GM21381 (cell line): ENCODE results near the gene PPM1K.
"Not testable (repeated sequence)": the region's sequence is repeated elsewhere in the genome, so short reads cannot be mapped to it uniquely, and the experiment has no call there.

ENCODE experiments used
- ATAC-seq: cut with Tn5 transposase; IDR thresholded peaks from one replicate; pipeline ENCODE4 v1.9.1; 2021; ENCODE audit warnings: mild to moderate bottlenecking, moderate library complexity; ENCODE audit not compliant: unreplicated experiment

Gene PPM1K

DNA sequence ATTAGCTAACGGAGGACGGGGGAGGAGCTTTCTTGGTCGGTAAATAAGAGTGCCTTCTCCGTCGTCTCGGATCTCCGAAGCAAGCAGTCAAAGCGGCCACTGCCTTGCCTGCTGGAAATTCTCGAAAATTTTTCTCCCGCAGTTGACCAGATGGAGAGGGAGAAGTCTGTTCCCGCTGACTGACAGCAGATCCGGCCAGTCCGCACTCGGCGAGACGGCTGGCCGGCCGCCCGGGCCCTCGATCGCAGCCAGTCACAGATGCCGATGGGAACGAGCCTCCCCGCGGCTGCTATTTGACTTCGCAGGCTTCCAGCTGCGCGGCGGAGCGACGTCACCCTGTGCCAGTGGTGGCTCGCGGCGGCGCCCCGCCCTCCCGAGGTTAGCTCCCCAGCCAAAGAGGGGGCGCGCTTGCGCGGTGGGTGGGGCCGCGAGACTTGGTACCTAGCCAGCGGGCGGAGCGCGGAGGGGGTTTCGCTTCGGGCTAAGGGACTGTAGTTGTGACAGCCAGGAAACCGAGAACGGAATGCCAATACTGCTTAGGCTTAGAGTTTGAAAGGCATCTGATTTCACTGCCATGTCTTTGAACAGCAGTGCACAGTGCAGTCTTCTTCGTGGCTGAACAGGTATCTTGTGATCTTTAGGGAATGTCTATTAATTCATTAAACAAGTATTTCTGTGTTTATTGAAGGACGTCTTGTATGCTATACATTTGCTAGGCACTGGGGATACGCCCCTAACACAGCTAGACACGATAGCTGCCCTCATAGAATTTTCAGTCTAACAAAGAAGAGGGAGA lies at the start of gene PPM1K:
PPM1K (minus strand) TSS at position 123 of the 796 bp plus-strand sequence. CDS start 5,978 bp downstream, outside the sequence.
- peak; percentile 79 for ATAC-seq

DNA sequence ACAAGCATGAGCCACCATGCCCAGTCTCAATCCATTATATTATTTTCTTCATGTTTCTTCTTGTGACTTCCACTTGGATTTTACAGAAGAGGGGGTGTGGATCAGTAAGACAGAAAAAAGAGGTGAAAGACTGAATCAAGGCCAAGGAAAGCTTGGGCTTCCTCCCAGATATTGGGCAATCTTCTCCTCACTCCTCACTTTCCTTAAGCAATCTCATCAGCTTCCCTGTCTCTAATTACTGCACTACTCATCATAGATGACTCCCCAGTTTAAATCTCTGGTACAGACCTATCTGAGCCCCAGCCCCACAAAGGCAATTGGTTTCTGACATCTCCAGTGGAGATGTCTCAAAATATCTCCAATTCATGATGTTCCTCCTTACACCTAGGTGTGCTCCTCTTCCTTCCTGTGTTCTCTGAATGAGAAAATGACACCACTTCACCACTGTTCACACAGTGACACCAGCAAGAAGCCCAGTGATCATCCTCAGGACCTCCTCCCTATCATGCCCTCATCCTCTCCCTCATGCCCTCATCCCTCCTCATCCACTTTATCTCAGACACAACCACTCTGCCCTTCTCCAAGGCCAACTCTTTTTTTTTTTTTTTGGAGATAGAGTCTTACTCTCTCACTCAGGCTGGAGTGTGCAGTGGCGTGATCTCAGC lies 49.5 kb upstream of the PPM1K start:
- ATAC-seq: no peak

DNA sequence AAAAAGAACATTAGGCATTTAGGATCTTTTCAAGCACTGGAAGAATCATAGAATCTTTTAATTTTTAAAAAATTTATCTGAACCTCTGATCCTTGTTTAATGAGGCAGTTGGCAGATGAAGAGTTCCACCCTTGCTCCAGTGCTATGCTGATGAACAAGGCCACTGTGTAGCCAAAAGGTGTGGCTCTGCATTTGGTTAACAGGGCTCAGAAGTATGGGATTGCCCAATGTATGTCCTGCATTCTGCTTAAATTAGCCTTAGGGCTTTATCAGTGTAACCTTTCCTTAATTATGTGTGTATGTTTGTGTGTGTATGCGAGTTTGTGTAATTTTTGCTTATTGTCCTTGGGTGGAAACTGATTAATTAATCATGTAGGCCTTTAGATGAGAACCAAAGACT lies 43.3 kb upstream of the PPM1K start:
- no peak for ATAC-seq

DNA sequence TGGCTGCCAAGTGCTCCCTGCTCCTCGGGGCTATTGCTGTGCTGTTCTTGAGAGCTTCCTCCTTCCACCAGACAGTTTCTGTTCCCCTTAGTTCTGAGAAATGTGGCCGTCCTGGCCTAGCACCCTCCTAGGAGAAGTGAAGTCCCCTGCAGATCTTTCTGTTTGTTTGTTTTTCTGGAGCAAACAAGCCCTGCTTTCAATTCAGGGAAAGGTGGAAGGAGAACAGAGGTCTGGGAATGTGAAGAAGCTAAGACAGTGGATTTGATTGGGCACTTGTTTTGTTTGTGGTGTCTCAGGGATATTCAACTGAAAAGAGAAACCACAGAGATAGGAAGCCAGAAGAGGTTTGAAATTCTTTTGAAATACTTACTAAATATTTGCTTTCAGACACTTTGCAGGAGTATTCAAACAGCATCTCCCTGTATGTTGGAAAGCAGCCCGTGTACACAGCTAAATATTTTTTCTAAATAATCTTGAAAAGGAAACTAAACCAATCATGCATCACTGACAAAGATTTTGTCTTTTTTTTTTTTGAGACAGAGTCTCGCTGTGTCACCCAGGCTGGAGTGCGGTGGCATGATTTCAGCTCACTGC lies 36.5 kb upstream of the PPM1K start:
- peak; percentile 100 for ATAC-seq

DNA sequence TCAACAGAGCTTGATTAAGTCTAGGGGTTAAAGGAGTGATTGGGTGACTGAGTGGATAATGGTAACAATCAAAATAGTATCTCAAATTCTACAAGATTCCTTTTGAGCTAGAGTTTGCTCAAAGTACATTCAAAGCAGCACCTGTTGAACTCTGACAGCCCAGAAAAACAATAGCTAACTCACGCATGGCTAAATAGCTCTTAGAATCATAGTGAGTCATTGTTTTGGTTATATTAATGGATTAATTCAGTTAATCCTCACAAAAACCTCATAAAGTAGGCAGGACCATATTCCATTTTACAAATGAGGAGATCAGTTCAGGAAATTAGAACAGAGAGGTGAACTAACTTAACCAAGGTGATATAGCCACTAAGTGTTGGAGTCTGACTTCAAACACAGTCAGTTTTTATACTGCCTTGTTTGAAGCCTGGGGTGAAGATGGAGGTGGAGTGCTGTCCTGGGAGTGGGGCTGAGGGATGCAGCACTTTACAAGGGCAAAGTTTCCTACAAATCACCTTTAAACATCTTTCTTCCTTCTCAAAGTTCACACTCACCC lies 35.9 kb upstream of the PPM1K start:
- ATAC-seq: peak; percentile 41

DNA sequence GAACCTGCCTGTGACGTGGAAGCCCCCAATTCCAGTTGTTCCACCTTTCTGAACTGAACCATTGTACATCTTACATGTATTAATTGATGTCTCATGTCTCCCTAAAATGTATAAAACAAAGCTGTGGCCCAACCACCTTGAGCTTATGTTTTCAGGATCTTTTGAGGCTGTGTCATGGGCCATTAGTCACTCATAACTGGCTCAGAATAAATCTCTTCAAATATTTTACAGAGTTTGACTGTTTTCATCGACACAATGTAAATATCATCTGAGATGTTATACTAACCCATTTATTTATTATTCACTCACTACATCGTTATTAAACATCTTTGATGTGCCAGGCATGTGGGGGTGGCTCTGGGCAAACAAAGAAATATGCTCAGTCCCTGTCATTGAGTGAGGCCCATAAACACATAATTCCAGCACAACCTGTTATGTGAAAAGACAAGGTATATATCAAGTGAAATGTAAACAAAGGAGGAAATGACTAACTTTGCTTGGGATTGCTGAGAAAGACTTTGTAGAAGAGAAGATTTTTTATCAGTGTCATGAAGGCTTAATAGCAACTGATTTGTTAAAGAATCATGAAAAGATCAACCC lies 34.5 kb upstream of the PPM1K start:
- no peak for ATAC-seq

DNA sequence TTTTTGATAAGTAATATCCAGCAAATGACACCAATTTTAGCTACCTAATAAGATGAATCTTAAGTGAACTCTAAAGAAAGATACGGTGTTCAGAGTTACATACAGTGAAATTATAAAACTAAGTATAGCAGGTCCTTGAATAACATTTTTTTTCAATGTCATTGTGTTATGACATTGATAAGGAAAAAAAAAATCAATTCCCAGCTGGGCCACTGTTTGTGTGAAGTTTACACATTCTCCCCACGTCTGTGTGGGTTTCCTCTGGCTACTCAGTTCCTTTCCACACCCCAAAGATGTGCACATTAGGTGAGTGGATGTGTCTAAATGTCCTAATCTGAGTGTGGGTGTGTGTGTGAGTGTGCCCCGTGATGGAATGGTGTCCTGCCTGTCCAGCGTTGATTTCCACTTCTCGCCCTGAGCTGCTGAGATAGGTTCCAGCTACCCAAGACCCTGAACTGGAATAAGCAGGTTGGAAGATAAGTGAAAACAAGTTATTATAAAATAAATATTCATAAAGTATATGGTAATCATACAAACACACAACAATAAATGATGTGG lies 31.2 kb upstream of the PPM1K start:
- no peak for ATAC-seq

DNA sequence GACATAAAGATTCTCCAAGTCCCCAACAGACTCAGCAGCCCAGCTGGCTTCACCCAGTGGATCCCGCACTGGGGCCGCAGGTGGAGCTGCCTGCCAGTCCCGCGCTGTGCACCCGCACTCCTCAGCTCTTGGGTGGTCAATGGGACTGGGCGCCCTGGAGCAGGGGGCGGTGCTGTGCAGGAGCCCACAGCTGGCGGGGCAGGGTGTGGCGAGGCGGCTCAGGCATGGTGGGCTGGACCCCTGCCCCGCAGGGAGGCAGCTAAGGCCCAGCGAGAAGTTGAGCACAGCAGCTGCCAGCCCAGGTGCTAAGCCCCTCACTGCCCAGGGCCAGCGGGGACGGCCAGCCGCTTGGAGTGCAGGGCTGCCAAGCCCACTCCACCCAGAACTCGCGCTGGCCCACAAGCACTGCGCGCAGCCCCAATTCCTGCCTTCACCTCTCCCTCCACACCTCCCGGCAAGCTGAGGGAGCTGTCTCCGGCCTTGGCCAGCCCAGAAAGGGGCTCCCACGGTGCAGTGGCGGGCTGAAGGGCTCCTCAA lies 28.8 kb upstream of the PPM1K start:
- not testable (repeated sequence) for ATAC-seq

DNA sequence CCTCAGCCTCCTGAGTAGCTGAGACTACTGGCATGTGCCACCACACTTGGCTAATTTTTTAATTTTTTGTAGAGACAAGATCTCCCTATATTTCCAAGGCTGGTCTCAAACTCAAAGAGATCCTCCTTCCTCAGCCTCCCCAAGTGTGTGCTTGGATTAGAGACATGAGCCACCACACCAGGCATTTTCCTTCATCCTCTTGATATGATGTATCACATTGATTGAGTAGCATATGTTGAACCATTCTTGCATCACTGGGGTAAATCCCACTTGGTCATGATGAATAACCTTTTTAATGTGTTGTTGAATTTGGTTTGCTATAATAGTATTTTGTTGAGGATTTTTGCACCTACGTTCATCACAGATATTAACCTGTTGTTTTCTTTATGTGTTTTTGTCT lies 24.2 kb upstream of the PPM1K start:
- ATAC-seq: no peak

DNA sequence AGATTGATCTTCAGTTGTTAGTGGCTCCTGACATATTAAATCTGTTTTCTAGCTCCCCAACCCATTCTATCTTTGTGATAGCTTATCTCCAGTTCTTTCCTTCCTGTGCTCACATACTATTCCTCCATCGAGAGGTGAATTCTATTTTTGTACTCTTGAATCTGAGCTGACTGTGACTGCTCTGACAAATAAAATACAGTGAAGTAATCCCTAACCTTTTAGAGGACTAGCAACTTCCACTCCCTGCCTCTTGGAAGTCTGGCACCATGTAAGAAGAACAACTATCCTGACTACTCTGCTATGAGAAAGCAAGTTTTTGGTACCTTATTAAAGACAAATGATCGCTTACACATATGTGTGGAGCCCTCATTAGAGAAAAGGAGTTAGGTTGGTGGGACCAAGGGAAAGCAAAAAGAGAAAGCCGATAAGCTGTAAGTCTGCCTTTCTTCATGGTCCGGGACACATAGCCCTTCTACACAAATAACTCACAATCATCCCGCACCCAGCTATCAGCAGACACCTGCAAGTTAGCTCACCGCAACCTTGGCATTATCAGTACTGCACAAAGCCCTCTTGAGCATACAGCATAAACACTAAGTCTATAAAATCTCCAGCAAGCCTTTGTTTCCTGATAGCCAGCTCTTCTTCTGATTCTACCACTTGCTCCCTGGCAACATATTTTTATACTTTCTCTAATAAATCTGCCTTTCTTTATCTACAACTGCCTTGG lies 13.5 kb upstream of the PPM1K start:
- no peak for ATAC-seq

DNA sequence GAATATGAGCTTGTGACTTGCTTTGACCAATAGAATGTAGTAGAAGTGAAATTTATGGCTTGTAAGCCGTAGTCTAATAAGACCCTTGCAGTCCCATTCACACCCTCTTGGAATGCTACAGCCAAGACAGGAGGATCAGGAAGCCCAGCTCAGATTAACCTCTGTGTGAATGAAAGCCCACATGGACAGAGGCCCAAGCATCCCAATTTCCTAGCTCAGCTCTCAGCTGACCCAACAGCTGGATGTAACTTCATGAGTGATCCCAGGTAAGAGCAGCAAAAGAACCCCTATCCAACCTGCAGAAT lies 12.8 kb upstream of the PPM1K start:
- no peak for ATAC-seq

DNA sequence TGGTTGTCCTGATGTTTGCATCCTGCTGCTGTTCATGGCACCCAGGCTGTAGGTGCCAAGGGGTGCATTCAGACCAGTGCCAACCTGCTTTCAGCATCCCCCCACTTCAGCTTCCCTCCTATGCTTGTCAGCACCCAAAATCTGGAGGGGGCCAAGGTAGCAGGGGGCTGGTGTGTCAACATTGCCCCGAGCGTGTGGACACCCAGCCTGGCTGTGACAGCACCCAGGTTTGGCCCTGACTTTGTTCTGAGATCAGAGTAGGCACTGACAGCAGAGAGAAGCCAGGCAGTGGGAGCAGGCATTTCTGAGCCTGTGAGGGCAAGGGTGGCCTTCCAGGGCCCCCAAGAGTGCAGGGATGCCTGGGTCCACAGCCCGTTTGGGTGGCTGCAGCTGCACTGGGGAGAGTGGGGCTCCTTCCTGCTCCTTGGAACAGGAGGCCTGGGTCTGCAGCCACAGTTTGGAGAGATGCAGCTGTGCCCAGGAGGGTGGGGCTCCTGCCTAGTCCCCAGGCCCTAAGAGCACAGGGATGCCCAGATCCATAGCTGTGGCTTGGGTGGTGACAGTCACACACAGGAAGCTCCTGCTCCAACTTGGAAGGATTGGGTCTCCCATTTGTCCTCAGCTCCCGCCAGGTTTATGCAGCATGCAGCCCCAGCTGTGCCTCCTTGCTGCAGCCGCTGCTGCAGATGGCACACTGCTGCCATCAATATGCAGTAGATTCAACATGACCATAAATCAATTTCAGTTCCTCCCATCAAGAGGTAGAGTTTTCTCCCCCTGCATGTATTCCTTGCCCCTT lies 12.3 kb upstream of the PPM1K start:
- no peak for ATAC-seq

DNA sequence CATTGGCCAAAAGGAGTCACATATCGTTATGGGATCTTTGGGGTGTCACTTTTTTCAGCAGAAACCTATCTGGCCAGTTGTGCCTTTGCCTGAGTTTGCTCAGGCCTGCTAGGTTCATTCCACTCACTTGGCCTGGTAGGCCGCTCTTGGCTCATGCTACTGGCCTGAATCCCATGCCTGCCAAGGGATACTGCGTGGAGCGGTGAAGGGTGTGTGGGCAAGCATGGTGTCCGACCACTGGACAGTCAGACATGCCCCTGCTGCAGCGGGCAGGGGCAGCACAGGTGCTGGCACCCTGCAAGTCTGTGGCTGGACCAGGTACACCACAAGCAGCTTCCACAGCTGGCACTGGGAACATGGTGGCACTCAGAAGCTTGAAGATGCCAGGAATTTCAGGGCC lies 11.3 kb upstream of the PPM1K start:
- no peak for ATAC-seq

DNA sequence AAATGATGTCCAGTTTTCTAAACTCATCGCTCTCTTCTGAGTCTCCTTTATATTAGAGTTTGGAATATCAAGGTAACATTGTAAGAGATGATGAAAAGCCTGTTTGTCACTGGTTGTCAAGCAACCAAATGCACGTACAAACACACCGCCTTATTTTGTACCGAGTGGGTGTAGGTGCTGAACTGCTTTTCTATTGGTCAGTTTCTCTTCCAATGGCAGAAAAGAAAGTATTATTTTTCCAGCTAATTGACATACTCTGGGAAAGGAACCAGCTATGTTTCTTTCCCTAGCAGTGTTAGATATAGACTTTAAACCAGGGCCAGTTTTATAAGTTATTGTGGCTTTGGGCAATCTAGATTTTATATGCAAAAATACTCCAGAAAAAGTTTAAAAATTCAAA lies 6.6 kb upstream of the PPM1K start:
- ATAC-seq: no peak

DNA sequence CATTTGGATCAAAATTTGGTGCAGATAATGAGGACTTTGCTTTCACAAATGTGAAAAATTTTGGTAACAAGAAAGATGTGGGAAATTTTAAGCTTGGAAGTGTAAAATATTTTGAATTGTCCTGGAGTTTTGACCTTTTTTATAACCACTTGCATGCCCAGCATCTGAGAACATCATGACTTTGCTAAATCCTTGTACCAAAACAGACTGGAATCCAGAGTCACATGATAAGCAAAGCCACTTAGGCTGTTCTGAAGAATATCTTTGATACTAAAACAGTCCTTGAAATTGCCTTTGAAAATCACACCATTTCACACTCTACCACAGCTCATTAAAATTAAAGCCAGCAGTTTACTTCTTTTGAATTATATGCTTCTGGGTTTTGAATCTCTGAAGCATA lies 2.5 kb upstream of the PPM1K start:
- ATAC-seq: no peak

DNA sequence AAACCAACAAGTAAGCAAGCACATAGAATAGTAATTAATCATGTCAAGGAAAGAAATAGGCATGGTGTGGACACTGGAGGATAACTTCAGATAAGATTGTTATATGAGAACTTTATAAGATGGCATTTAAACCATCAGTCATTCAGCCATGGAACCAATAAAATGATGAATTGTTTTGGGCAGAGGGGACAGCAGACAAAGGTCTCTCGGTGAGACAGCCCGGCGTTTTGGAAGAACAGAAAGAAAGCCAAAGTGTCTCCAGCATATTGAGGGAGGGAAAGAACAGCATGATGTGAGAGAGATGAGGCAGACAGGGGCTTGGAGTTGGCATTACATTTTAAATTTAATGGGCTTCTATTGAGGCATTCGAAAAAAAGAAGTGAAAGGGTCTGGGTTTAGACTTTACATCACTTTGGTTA lies 883 bp upstream of the PPM1K start:
- no peak for ATAC-seq

DNA sequence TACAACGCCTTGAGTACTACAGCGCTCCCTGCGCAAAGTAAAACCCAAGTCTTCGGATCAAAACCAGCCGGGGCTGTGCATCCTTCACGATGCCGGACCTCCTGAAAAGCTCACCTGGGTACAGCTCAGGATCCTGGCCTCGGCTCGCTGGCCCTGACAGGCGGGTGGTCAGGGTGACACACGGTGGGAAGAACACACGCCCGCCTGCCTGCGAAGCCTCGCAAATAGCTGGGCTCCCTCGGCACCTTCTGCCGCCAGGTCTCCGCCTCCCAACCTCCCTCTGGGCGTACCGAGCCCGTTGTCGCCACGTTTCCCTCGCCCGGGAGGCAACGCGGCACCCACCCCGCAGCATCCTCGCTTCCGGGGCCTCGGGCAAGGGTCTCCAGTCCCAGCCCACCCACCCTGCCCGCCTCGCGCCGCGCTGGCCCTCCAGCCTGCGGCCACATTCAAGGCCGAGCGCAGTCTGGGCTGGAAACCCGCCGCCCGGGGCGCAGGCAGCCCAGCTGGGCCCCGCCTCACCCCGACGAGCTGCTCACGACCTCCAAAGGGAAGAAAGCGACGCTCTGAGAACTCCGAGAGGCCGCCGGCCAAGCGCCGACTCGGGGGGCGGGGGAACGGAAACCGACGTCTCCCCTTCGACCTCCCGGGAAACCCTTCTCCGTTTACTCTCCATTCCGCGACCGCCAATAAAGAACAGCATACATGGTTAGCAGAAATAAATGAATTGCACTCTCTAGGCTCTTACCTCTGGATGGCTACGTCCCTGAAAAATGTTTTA lies 511 bp downstream of the PPM1K start:
- peak; percentile 20 for ATAC-seq

DNA sequence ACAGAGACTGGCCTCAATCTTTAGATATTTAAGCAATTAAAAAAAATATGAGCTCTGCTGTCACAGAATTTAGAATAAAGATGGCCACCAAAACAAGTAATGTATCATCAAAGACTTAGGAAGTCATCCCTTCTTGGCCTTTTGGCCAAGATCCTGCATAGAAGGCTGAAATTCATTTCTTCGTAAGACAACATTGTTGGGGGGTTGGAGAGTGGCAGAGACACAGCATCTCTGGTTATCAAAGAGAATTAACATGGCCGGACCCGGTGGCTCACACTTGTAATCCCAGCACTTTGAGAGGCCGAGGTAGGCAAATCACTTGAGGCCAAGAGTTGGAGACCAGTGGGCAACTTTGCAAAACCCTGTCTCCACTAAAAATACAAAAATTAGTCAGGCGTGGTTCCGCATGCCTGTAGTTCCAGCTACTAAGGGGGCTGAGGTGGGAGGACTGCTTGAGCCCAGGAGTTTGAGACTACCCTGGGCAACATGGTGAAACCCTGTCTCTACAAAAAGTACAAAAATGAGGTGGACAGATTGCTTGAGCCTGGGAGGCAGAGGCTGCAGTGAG lies 4.0 kb downstream of the PPM1K start:
- no peak for ATAC-seq
